ENCODE measurements around the gene UBE2I. TPM values are rescaled to one million over a fixed set of nuclear protein-coding genes. Genes with fewer than 3 reads are reported as not detected.
"Not testable (repeated sequence)": the region's sequence is repeated elsewhere in the genome, so short reads cannot be mapped to it uniquely, and the experiment has no call there.

UBE2I gene
- total RNA-seq: 100 to 1,000 TPM; 207 to 237 TPM

DNA sequence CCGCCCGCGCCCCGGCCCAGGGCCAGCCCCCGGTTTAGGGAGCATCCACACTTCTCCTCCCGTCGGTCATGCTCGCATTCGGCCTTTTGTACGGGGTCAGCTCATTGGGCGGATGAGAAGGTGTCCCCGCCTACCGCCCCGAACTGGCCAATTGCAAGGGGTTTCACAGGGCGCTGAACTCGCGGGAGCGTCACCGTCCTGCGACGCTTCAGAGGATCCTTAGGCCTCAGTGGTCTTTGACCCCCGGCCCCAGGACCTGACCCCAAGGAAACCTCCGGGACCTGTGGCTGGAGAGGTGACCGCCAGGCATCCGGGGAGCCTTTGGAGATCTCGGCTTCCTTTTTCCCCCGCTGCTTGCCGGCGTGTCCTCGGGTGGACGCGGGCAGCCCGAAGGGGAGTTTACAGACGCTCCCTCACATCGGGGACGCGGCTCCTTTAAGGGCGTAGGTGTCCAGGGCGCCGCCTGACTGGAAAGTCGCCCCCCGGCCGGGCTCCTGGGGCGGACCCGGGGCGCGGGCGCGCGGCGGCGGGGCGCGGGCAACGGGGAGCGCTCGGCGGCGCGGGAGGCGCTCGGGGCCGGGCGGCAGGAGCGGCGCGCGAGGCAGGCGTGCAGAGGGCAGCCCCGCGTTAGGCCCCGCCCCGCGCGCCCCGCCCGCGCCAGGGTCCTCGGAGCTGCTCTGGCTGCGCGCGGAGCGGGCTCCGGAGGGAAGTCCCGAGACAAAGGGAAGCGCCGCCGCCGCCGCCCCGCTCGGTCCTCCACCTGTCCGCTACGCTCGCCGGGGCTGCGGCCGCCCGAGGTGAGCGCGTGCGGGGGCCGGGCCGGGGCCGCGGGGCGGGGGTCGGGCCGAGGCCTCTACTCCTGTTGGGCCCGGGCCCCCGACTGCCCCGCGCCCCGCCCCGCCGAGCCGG, at the start of gene UBE2I:
TSS of gene UBE2I (plus strand) at position 660 of the 909 bp plus-strand sequence. CDS start 4,395 bp downstream, outside the sequence.
- Mint-ChIP-seq H3K4me3 (peak within 1 kb of the TSS; percentile 97), H3K4me1 (ENCODE audit: low read depth) (peaks cover 54% of the 10 kb centered on the region), H3K9me3 (ENCODE audit: insufficient read depth) (no peaks in the 10 kb centered on the region), H3K27me3 (ENCODE audit: low read depth) (no peaks in the 10 kb centered on the region), H3K27ac (peak within 1 kb of the TSS; percentile 100), H3K36me3 (ENCODE audit: low read depth) (peaks cover 22% of the 10 kb centered on the region)
- DNase-seq: peak; percentile 97
- ChIA-PET CTCF (interaction anchor here (0.6 to 1.0 kb wide), 2 partner anchors 397 to 474 kb away, joined by 3 read pairs; partner anchors contain the start of genes MAPK8IP3, NUBP2 and SPSB3), POLR2A (interaction anchor here (0.6 to 1.8 kb wide), 11 partner anchors 9 to 1492 kb away, joined by 3 to 15 read pairs (median 3); partner anchors contain the start of genes GNG13, RPS2 and UQCC4)
- peak; percentile 76 for ATAC-seq

DNA sequence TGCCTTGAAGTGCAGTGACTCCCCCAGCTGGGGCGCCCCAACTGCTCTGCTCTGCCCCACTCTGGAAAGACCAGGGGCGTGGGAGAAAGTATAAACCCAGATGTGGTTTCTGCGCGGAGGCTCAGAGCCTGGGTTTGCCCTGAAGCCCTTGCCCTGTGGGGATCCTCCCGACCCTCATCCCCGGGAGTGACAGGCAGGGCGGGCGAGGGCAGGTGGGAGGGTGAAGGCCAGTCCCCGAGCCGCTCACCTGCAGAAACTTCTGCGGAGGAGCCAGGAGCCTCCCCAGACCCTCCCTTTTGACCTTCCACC, 49.7 kb upstream of the UBE2I start:
- Mint-ChIP-seq H3K27me3 (ENCODE audit: low read depth) (peaks cover 12% of the 10 kb centered on the region), H3K9me3 (ENCODE audit: insufficient read depth) (peaks cover 4% of the 10 kb centered on the region), H3K4me3 (no peak overlapping the region), H3K27ac (no peak overlapping the region), H3K4me1 (ENCODE audit: low read depth) (peaks cover 5% of the 10 kb centered on the region), H3K36me3 (ENCODE audit: low read depth) (no peaks in the 10 kb centered on the region)
- ATAC-seq (no peak), DNase-seq (no peak)
- CTCF ChIA-PET: no interaction called here
- POLR2A ChIA-PET: no interaction called here

DNA sequence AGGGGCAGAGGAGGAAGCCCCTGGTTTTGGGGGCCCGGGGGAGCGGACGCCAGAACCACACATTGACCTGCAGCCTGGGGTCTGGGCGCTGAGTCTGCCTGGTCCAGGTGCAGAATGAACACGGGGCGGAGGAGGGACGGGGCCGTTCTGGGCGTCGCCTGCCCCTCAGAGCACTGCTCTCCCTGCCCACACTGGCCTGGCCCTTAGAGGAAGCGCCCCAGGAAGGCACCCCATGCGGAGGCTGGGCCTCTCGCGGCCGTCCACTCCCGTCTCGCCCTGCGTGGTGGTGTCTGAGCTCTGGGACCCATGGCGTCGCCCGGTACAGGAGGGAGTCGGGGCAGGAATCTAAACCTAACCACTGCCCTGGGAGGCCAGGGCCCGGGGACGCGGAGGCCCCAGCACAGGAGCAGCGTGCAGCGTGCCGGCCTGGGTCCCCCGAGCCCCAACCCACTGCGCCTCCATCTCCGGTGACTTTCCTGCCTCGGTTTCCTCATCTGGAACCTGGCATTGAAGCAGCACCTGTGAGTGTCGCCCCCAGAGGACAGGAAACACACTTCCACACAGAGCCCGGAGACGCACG, 49.2 kb upstream of the UBE2I start:
- CTCF ChIA-PET: no interaction called here
- no peak for DNase-seq
- Mint-ChIP-seq H3K27me3 (ENCODE audit: low read depth) (peaks cover 12% of the 10 kb centered on the region), H3K9me3 (ENCODE audit: insufficient read depth) (peaks cover 4% of the 10 kb centered on the region), H3K4me3 (no peak overlapping the region), H3K36me3 (ENCODE audit: low read depth) (no peaks in the 10 kb centered on the region), H3K27ac (no peak overlapping the region), H3K4me1 (ENCODE audit: low read depth) (peaks cover 5% of the 10 kb centered on the region)
- no peak for ATAC-seq
- POLR2A ChIA-PET: no interaction called here

DNA sequence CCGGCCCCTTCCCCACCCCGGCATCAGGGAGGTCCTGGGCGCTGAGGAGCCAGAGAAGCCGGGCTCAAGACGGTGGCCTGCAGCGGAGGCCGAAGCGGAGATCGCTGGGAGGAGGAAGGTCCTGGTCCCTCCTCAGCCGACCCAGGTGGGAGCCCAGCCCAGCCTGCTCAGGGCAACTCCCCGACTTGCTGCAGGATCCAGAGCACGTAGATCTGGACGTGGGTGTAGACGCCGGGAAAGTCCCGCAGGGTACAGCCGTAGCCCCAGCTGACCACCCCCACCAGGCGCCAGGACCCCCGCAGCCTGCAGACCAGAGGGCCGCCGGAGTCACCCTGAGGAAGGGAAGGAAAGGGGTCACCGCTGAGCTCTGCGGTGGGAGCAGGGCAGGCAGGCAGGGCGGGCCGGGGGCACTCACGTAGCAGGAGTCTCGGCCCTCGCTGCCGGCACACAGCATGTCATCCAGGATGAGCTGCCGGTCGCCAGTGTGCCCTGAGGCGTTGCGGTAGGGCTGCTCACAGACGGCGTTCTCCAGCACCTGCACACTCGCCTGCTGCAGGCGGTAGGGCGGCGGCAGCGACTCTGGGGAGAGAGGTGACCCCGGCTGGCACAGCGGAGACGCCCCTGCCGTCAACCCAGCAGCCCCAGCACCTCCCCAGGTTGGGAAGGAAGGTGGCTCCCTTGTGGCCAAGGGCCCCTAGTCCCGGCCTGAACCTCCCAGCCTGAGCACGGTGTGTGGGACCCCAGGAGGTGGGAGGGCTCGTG, 48.1 kb upstream of the UBE2I start:
- CTCF ChIA-PET: no interaction called here
- POLR2A ChIA-PET: no interaction called here
- no peak overlapping the region for H3K27ac Mint-ChIP-seq
- H3K9me3 Mint-ChIP-seq (ENCODE audit: insufficient read depth): peaks cover 4% of the 10 kb centered on the region
- DNase-seq: no peak
- ATAC-seq: no peak
- no peak overlapping the region for H3K4me3 Mint-ChIP-seq
- peaks cover 5% of the 10 kb centered on the region for H3K4me1 Mint-ChIP-seq (ENCODE audit: low read depth)
- peaks cover 12% of the 10 kb centered on the region for H3K27me3 Mint-ChIP-seq (ENCODE audit: low read depth)
- H3K36me3 Mint-ChIP-seq (ENCODE audit: low read depth): no peaks in the 10 kb centered on the region

DNA sequence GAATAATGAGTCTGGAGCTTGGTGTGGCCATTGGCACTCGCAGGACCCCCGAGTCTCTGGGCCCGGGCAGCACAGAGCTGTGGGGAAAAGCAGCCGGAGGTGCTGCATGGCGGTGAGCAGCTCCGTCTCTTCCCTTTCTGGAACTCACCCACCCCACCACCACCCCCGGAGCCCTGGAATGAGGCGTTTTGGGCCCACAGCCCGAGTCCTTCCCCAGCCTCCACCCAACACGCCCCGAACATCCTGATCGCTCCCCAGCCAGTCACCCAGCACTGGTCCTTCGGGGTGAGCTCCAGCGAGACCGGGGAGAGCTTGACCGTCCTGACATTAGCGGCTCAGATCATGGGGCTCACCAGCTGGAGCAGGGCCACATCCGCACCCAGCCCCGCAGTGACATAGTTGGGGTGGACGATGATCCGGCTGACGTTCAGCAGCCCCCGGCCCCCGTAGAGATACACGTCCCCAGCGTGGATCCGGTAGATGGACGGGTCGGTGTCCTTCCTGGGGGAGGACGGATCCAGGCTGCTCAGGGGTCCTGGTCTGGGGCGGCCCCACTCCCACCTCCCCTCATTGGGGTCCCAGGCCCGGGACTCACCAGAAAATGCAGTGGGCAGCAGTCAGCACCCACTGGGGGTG, 47.1 kb upstream of the UBE2I start:
- Mint-ChIP-seq H3K4me1 (ENCODE audit: low read depth) (peaks cover 5% of the 10 kb centered on the region), H3K27ac (no peak overlapping the region), H3K9me3 (ENCODE audit: insufficient read depth) (peaks cover 4% of the 10 kb centered on the region), H3K27me3 (ENCODE audit: low read depth) (peaks cover 12% of the 10 kb centered on the region), H3K4me3 (no peak overlapping the region), H3K36me3 (ENCODE audit: low read depth) (no peaks in the 10 kb centered on the region)
- CTCF ChIA-PET: no interaction called here
- ATAC-seq (no peak), DNase-seq (no peak)
- POLR2A ChIA-PET: no interaction called here

DNA sequence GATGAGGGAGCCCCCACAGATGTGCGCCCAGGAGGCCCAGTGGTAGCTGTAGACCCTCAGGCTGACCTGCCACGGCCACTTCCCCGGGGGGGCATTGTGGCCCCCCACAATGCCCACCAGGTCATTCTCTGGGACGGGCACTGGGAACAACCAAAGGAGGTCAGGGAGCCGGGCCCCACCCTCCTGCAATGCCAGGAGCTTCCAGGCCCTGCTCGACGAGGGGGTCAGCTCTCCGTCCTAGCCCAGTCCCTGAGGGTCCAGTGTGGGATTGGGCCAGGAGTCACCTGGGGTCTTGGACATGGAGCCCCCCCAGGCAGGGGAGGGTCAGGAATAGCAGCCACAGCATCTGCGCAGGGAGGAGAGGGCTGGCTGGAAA, 46.6 kb upstream of the UBE2I start:
- Mint-ChIP-seq H3K27ac (no peak overlapping the region), H3K4me1 (ENCODE audit: low read depth) (peaks cover 5% of the 10 kb centered on the region), H3K36me3 (ENCODE audit: low read depth) (no peaks in the 10 kb centered on the region), H3K9me3 (ENCODE audit: insufficient read depth) (peaks cover 4% of the 10 kb centered on the region), H3K4me3 (no peak overlapping the region), H3K27me3 (ENCODE audit: low read depth) (peaks cover 12% of the 10 kb centered on the region)
- DNase-seq (no peak), ATAC-seq (no peak)
- ChIA-PET POLR2A (no interaction called here), CTCF (no interaction called here)

DNA sequence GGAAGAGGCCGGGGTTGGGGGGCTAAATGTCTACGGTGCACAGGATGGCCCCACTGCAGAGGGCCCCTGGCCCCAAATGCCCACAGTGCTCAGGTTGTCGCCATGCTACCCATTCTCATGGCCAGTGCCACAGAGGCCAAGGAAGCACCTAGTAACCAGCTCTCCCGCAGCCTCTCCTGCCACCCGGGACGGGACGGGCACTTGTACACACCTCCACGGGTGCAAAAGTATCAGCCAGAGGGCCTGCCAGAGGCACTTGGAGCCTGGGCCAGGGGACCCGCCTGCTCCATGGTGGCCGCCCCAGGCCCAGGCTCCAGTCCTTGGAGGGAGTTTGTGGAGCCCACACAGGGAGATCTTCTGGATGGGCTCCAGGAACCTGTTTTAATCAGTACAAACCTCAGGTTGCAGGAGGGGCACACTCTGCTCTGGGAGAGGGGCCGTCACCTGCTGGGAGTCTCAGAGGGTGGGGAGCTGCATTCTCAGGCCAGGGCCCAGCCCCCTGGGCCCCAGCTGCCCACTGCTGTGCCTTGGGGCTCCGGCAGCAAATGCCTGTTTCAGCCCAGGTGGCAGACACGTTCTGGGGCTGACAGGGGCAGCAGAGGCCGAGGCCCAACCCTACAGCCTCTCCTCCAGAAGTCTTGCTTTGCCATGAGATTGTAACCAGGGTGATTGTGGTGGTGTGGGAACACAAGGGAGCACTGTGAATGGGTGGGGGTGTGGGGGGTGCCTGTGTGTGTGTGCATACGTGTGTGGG, 45.7 kb upstream of the UBE2I start:
- ChIA-PET CTCF (no interaction called here), POLR2A (no interaction called here)
- DNase-seq: no peak
- Mint-ChIP-seq H3K4me1 (ENCODE audit: low read depth) (peaks cover 5% of the 10 kb centered on the region), H3K9me3 (ENCODE audit: insufficient read depth) (peaks cover 4% of the 10 kb centered on the region), H3K4me3 (no peak overlapping the region), H3K36me3 (ENCODE audit: low read depth) (no peaks in the 10 kb centered on the region), H3K27ac (no peak overlapping the region), H3K27me3 (ENCODE audit: low read depth) (peaks cover 12% of the 10 kb centered on the region)
- no peak for ATAC-seq

DNA sequence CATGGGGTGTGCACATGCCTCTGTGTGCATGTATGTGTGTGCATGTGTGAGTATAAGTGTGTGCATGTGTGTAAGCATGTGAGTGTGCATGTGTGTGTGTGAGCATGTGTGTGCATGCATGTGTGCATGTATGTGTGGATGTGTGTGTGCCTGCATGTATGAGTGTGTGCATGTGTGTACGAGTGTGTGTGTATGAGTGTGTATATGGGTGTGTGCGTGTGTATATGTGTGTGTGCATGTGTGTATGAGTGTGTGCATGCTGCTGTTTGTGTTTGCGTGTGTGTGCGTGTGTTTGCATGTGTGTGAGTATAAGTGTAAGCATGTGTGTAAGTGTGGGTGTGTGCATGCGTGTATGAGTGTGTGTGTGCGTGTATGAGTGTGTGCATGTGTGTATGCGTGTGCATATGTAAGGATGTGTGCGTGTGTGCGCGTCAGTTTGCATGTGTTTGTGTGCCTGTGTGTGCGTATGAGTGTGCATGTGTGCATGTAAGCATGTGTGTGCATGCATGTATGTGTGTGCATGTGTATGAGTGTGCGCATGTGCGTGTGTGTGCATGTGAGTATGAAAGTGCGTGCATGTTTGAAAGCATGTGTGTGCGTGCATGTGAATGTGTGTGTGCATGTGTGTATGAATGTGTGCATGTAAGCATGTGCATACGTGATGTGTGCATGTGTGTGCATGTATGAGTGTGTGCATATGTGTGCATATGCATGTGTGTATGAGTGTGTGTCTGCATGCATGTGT, 44.9 kb upstream of the UBE2I start:
- CTCF ChIA-PET: no interaction called here

DNA sequence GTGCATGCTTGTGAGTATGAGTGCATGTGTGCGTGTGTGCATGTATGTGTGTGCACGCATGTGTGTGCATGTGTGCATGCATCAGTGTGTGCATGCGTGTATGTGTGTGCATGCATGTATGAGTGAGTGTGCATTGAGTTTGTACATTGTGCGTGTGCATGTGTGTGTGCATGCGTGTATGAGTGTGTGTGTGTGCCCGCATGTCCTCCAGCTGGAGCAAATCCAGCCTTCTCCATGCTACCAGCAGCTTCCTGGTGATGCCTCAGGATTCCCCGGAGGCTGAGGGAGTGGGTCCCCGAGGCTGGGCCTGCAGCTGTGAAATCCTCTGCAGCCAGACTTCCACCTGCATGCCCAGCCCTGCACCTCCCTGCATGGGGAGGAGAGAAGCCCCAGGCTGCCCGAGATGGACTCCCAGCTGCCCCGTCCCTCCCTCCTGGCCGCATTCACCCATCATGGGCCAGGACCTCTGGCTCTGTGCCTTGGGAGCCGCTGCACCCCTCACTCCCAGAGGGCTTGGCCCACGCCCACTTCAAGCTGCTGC, 44.3 kb upstream of the UBE2I start:
- POLR2A ChIA-PET: no interaction called here
- H3K27me3 Mint-ChIP-seq (ENCODE audit: low read depth): peaks cover 9% of the 10 kb centered on the region
- no peak for DNase-seq
- H3K36me3 Mint-ChIP-seq (ENCODE audit: low read depth): no peaks in the 10 kb centered on the region
- H3K27ac Mint-ChIP-seq: no peak overlapping the region
- ATAC-seq: no peak
- peaks cover 4% of the 10 kb centered on the region for H3K9me3 Mint-ChIP-seq (ENCODE audit: insufficient read depth)
- no peak overlapping the region for H3K4me3 Mint-ChIP-seq
- H3K4me1 Mint-ChIP-seq (ENCODE audit: low read depth): no peaks in the 10 kb centered on the region
- CTCF ChIA-PET: no interaction called here

More for the DNA sequence above, 44.9 kb upstream of the UBE2I start:
- ATAC-seq (no peak), DNase-seq (no peak)
- POLR2A ChIA-PET: no interaction called here
- no peak overlapping the region for H3K4me3 Mint-ChIP-seq
- H3K27me3 Mint-ChIP-seq (ENCODE audit: low read depth): peaks cover 7% of the 10 kb centered on the region
- peaks cover 4% of the 10 kb centered on the region for H3K9me3 Mint-ChIP-seq (ENCODE audit: insufficient read depth)
- no peaks in the 10 kb centered on the region for H3K36me3 Mint-ChIP-seq (ENCODE audit: low read depth)
- H3K4me1 Mint-ChIP-seq (ENCODE audit: low read depth): no peaks in the 10 kb centered on the region
- no peak overlapping the region for H3K27ac Mint-ChIP-seq

DNA sequence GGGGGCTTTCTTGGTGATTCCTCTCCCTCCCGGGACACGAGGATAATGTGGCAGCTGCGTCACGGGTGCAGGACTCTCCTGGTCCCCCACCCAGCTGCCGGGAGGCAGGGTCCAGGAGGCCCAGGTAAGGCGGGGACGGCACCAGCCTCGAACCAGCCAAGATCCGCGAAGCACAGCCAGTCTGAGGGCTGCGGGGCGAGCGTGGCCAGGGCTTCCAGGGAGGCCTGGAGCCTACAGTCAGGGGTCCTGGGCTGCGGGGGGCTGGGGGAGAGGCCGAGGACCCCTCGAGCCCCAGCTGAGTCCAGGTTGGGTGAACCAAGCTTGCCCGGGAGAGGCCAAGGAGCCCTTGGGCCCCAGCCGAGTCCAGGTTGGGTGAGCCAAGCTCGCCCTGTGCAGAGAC, 43.6 kb upstream of the UBE2I start:
- ATAC-seq: no peak
- POLR2A ChIA-PET: no interaction called here
- no peaks in the 10 kb centered on the region for H3K4me1 Mint-ChIP-seq (ENCODE audit: low read depth)
- CTCF ChIA-PET: no interaction called here
- peaks cover 4% of the 10 kb centered on the region for H3K9me3 Mint-ChIP-seq (ENCODE audit: insufficient read depth)
- H3K36me3 Mint-ChIP-seq (ENCODE audit: low read depth): no peaks in the 10 kb centered on the region
- H3K4me3 Mint-ChIP-seq: no peak overlapping the region
- no peak for DNase-seq
- no peak overlapping the region for H3K27ac Mint-ChIP-seq
- H3K27me3 Mint-ChIP-seq (ENCODE audit: low read depth): peaks cover 5% of the 10 kb centered on the region

DNA sequence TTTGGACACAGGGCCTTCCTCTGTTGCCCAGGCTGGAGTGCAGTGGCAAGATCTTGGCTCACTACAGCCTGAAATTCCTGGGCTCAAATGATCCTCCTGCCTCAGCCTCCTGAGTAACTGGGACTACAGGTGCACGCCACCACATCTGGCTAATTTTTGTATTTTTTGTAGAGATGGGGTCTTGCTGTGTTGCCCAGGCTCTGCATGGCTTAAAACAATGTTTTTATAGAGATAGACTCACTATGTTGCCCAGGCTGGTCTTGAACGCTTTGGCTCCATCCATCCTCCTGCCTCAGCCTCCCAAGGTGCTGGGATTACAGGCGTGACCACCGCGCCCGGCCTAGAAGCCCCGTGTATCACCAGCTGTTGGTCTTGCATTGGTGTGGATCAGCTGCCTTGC, 40.0 kb upstream of the UBE2I start:
- H3K4me3 Mint-ChIP-seq; DNase-seq; H3K36me3 Mint-ChIP-seq (ENCODE audit: low read depth); H3K27me3 Mint-ChIP-seq (ENCODE audit: low read depth); ATAC-seq; CTCF ChIA-PET; H3K27ac Mint-ChIP-seq; H3K9me3 Mint-ChIP-seq (ENCODE audit: insufficient read depth); POLR2A ChIA-PET; H3K4me1 Mint-ChIP-seq (ENCODE audit: low read depth): not testable (repeated sequence)
